ENCODE measurements around the gene NFS1. TPM values are rescaled to one million over a fixed set of nuclear protein-coding genes. Genes with fewer than 3 reads are reported as not detected.

The NFS1 gene
- total RNA-seq, 4 donors from 2014 or later = 16.1 to 32.1 (median 26.6) TPM

- ATAC-seq (ENCODE audit: low FRiP score) (no peak), DNase-seq (ENCODE audit: low spot score) (no peak)
- no peak for TF ChIP-seq CTCF (IDR thresholded peaks at IDR 0.05)
Measured at GRCh38 chr20:35629427-35630145, 69.6 kb downstream of the NFS1 start.

- ATAC-seq (ENCODE audit: low FRiP score) (no peak), DNase-seq (ENCODE audit: low spot score) (no peak)
- TF ChIP-seq CTCF (IDR thresholded peaks at IDR 0.05) = no peak
Measured at GRCh38 chr20:35627121-35627520, 72.0 kb downstream of the NFS1 start.

GRCh38 chr20:35626386-35627001, 72.7 kb downstream of the NFS1 start:
- DNase-seq (ENCODE audit: low spot score) = no peak
- no peak for TF ChIP-seq CTCF (IDR thresholded peaks at IDR 0.05)
- no peak for ATAC-seq (ENCODE audit: low FRiP score)

- no peak for TF ChIP-seq CTCF (IDR thresholded peaks at IDR 0.05)
- no peak for DNase-seq (ENCODE audit: low spot score)
- ATAC-seq (ENCODE audit: low FRiP score) = no peak
Measured at GRCh38 chr20:35625584-35626385, 73.4 kb downstream of the NFS1 start.

- DNase-seq (ENCODE audit: low spot score) (no peak), ATAC-seq (ENCODE audit: low FRiP score) (no peak)
- TF ChIP-seq CTCF (IDR thresholded peaks at IDR 0.05) = no peak
Measured at GRCh38 chr20:35621560-35621946, 77.6 kb downstream of the NFS1 start.

- ATAC-seq (ENCODE audit: low FRiP score) = no peak
- no peak for DNase-seq (ENCODE audit: low spot score)
- TF ChIP-seq CTCF (IDR thresholded peaks at IDR 0.05) = no peak
Measured at GRCh38 chr20:35620818-35621559, 78.2 kb downstream of the NFS1 start.

Measured in omental fat pad (tissue), 4 donors.